ENCODE data around the gene HES3.

DNA sequence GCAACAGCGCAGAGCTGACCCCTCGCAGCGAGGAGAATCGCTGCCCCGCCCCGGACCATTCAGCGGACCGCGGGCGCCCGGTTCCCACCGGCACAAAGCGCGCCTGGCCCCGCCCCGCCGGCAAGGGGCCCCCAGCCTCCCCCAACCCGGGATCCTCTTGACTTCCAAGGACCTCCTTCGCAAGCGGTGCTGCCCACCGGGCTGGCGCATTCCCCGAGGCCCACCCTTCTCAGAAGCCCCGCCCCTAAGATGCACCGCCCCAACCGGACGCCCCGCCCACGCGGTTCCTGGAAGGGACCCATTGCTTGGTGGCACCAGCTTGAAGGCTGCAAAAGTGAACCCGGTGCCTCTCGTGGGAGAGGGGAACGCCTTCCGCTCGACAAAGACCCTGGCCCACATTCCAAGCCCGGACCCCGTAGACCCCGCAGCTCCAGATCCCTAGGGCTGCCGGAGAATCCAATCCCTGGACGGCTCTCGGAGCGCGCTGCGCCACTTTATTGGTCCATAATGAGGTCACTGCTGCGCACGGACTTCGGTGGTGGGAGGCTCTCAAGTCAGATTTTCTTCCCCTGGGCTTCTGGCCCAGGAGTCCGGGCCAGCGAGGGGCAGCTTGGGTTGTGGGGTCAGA is 2.0 kb downstream of the HES3 start:
- TF ChIP-seq POLR2AphosphoS5 (IDR thresholded peaks at IDR 0.05; ENCODE audit: low read depth, low read length) (no peak), POLR2A (IDR thresholded peaks at IDR 0.05; ENCODE audit: low read depth, low read length) (no peak), TAF1 (IDR thresholded peaks at IDR 0.05; ENCODE audit: low read depth, low read length) (no peak)

Data from GM12891 (cell line).